GM12878 (cell line): ENCODE measurements around the gene ZDHHC9. TPM values are rescaled to one million over a fixed set of nuclear protein-coding genes. Genes with fewer than 3 reads are reported as not detected.

Experiments used
- CREB1 ChIP-seq: IDR thresholded peaks from 2 replicates; pipeline ENCODE4 v1.6.1; 2012; ENCODE audit warnings: low read depth, mild to moderate bottlenecking, inconsistent platforms
- CTCF ChIP-seq, 3 experiments: IDR thresholded peaks in 2 of 3; conservative IDR thresholded peaks in 1 of 3; 2 replicates each; pipeline ENCODE4 v1.5.1; 2011; ENCODE audit warnings: low read depth in 3 of 3, low read length in 3 of 3, mild to moderate bottlenecking in 3 of 3, control low read depth in 2 of 3, moderate library complexity in 2 of 3, inconsistent platforms in 1 of 3, mixed read lengths in 1 of 3; ENCODE audit not compliant: control insufficient read depth in 2 of 3, insufficient read depth in 1 of 3; ENCODE audit errors: extremely low read depth in 1 of 3
- ETV6 ChIP-seq, 2 experiments: fragments of 450-650 bp in 1 of 2; IDR thresholded peaks in 1 of 2; conservative IDR thresholded peaks in 1 of 2; 2 replicates each; pipeline ENCODE4 v1.6.1; 2014; ENCODE audit warnings: antibody characterized with exemption in 1 of 2, borderline replicate concordance in 1 of 2, low read depth in 1 of 2, mild to moderate bottlenecking in 1 of 2, moderate library complexity in 1 of 2
- GATAD2B ChIP-seq: fragments of 450-650 bp; conservative IDR thresholded peaks from 2 replicates; pipeline ENCODE4 v1.6.1; 2017; ENCODE audit warnings: low read depth, mild to moderate bottlenecking, moderate library complexity
- NR2F1 ChIP-seq: fragments of 450-650 bp; conservative IDR thresholded peaks from 2 replicates; pipeline ENCODE4 v1.6.1; 2017; ENCODE audit warnings: mild to moderate bottlenecking
- PKNOX1 ChIP-seq: fragments of 450-650 bp; IDR thresholded peaks from 2 replicates; pipeline ENCODE4 v1.6.1; 2016; ENCODE audit warnings: mild to moderate bottlenecking
- PML ChIP-seq: IDR thresholded peaks from 2 replicates; pipeline ENCODE4 v1.6.1; 2012; ENCODE audit warnings: low read length, inconsistent platforms
- POLR2A ChIP-seq: IDR thresholded peaks from 2 replicates; pipeline ENCODE4 v1.6.1; 2011; ENCODE audit warnings: low read depth, mild to moderate bottlenecking, low read length
- POLR2AphosphoS2 ChIP-seq: IDR thresholded peaks from 2 replicates; pipeline ENCODE4 v1.6.1; 2011; ENCODE audit warnings: low read depth, mild to moderate bottlenecking, low read length, improper control_type of control experiment, moderate library complexity
- RAD51 ChIP-seq: fragments of 450-650 bp; IDR thresholded peaks from 2 replicates; pipeline ENCODE4 v1.6.1; 2016; ENCODE audit warnings: moderate library complexity, mild to moderate bottlenecking, inconsistent platforms
- SMAD1 ChIP-seq: fragments of 450-650 bp; IDR thresholded peaks from 2 replicates; pipeline ENCODE4 v1.6.1; 2018; ENCODE audit warnings: mild to moderate bottlenecking, low read depth; ENCODE audit not compliant: partially characterized antibody
- SPI1 ChIP-seq: IDR thresholded peaks from 2 replicates; pipeline ENCODE4 v1.6.1; 2011; ENCODE audit warnings: low read depth, mild to moderate bottlenecking, low read length, moderate library complexity, borderline replicate concordance; ENCODE audit not compliant: insufficient read depth
- TAF1 ChIP-seq: IDR thresholded peaks from 2 replicates; pipeline ENCODE4 v1.6.1; 2011; ENCODE audit warnings: mild to moderate bottlenecking, low read depth, low read length, borderline replicate concordance
- TCF7 ChIP-seq: IDR thresholded peaks from 2 replicates; pipeline ENCODE4 v1.6.1; 2014; ENCODE audit warnings: antibody characterized with exemption, borderline replicate concordance
- YY1 ChIP-seq: IDR thresholded peaks from 2 replicates; pipeline ENCODE4 v1.6.1; 2011; ENCODE audit warnings: low read depth, mild to moderate bottlenecking, low read length
- ZBED1 ChIP-seq: IDR thresholded peaks from 2 replicates; pipeline ENCODE4 v1.6.1; 2016; ENCODE audit warnings: borderline replicate concordance
- polyA plus RNA-seq, 11 experiments: library from polyadenylated mRNA; depleted of rRNA in 4 of 11; unstranded in 6 of 11; stranded (reverse) in 5 of 11; fragments of >200 nt; fragmentation: Nextera tagmentation in 4 of 11; fragmentation: Illumina TruSeq in 1 of 11; extraction: Ambion mirVana in 4 of 11; extraction: Trizol in 1 of 11; gene quantifications; 1 replicate in 1 of 11; 2 replicates in 10 of 11; pipeline versions ENCODE4 v1.2.1 to v1.2.3, GENCODE V29; 2011 to 2016; ENCODE audit warnings: inconsistent platforms in 2 of 11, missing spikeins in 2 of 11, low read depth in 1 of 11
- total RNA-seq, 4 experiments: library from RNA; depleted of rRNA in 3 of 4; stranded (reverse); fragments of >200 nt in 3 of 4; fragmentation: Illumina TruSeq in 1 of 4; extraction: Trizol in 1 of 4; gene quantifications; 2 replicates each; pipeline versions ENCODE4 v1.2.1 to v1.2.3, GENCODE V29; 2013 to 2021
- TF ChIP-seq, protein P1 (sequence below): IDR thresholded peaks from 2 replicates; pipeline ENCODE4 v1.6.1; 2011; ENCODE audit warnings: borderline replicate concordance, low read depth, mild to moderate bottlenecking, moderate library complexity, mixed read lengths, low read length; ENCODE audit not compliant: insufficient read depth; ENCODE audit errors: extremely low read length
- TF ChIP-seq, protein P2 (sequence below): IDR thresholded peaks from 2 replicates; pipeline ENCODE4 v1.6.1; 2012; ENCODE audit warnings: low read length, inconsistent platforms
- TF ChIP-seq, protein P3 (sequence below): IDR thresholded peaks from 2 replicates; pipeline ENCODE4 v1.6.1; 2011; ENCODE audit warnings: low read depth, low read length, improper control_type of control experiment, borderline replicate concordance

ZDHHC9 gene
- total and polyA plus RNA-seq, 10 of the 15 experiments (the other 5 are each of a cell fraction or from before 2014, with no cell fraction given) = 1.8 to 13.0 (median 5.4) TPM

GRCh38 chrX:129779747-129780146 lies 63.9 kb downstream of the ZDHHC9 start, which contains the start of gene SASH3 (continued):
- TF ChIP-seq CTCF (IDR thresholded peaks at IDR 0.05 in 2 of 3, conservative IDR thresholded peaks at IDR 0.05 in 1 of 3; ENCODE audit: control insufficient read depth in 2 of 3, extremely low read depth in 1 of 3, insufficient read depth in 1 of 3, low read depth in 3 of 3, low read length in 3 of 3) (no peak), ETV6 (conservative IDR thresholded peaks at IDR 0.05 in 1 of 2, IDR thresholded peaks at IDR 0.05 in 1 of 2; ENCODE audit: borderline replicate concordance in 1 of 2, low read depth in 1 of 2) (peak in 1 of 2 experiments; percentile 68; a peak in 1 of 4 replicates), SMAD1 (peak; percentile 10), GATAD2B (peak; percentile 53; the same call in 1 of the 2 replicates), POLR2A (peak; percentile 93), RAD51 (peak; percentile 93), PKNOX1 (peak; percentile 68), POLR2AphosphoS2 (peak; percentile 54; the same call in 1 of the 2 replicates), CREB1 (no peak), SPI1 (peak; percentile 57), TCF7 (no peak), YY1 (peak; percentile 78), TAF1 (peak; percentile 70; the same call in 1 of the 2 replicates), PML (no peak), NR2F1 (0 out of 2 replicates have a peak, but pooled peaks have one; percentile 12), ZBED1 (peak; percentile 53; the same call in 1 of the 2 replicates)
- TF ChIP-seq, protein P1, sequence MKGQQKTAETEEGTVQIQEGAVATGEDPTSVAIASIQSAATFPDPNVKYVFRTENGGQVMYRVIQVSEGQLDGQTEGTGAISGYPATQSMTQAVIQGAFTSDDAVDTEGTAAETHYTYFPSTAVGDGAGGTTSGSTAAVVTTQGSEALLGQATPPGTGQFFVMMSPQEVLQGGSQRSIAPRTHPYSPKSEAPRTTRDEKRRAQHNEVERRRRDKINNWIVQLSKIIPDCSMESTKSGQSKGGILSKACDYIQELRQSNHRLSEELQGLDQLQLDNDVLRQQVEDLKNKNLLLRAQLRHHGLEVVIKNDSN = peak; percentile 91
- TF ChIP-seq, protein P2, sequence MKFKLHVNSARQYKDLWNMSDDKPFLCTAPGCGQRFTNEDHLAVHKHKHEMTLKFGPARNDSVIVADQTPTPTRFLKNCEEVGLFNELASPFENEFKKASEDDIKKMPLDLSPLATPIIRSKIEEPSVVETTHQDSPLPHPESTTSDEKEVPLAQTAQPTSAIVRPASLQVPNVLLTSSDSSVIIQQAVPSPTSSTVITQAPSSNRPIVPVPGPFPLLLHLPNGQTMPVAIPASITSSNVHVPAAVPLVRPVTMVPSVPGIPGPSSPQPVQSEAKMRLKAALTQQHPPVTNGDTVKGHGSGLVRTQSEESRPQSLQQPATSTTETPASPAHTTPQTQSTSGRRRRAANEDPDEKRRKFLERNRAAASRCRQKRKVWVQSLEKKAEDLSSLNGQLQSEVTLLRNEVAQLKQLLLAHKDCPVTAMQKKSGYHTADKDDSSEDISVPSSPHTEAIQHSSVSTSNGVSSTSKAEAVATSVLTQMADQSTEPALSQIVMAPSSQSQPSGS = no peak
- TF ChIP-seq, protein P3, sequence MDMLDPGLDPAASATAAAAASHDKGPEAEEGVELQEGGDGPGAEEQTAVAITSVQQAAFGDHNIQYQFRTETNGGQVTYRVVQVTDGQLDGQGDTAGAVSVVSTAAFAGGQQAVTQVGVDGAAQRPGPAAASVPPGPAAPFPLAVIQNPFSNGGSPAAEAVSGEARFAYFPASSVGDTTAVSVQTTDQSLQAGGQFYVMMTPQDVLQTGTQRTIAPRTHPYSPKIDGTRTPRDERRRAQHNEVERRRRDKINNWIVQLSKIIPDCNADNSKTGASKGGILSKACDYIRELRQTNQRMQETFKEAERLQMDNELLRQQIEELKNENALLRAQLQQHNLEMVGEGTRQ = peak; percentile 73
